Stomach (tissue), 9 donors: ENCODE results near the gene MAN2A1. TPM values are rescaled to one million over a fixed set of nuclear protein-coding genes. Genes with fewer than 3 reads are reported as not detected.

Source experiments
- DNase-seq, 2 donors: peaks; one replicate each; pipeline versions ENCODE4 v3.0.0 to v3.0.0-alpha.2; 2013 to 2019
- H3K27ac ChIP-seq, 5 donors: fragments of 200-600 bp in 4 of 5; sonication (generic) in 4 of 5; one replicate each; pipeline ENCODE4 v1.5.1; 2013 to 2019; ENCODE audit warnings: mild to moderate bottlenecking in 1 of 5, moderate library complexity in 1 of 5
- H3K27me3 ChIP-seq, 3 donors: fragments of 200-600 bp; sonication (generic); one replicate each; pipeline ENCODE4 v1.5.1; 2017 to 2019; ENCODE audit warnings: mixed run types in 1 of 3
- H3K36me3 ChIP-seq, 4 donors: fragments of 200-600 bp; sonication (generic); 1 replicate in 3 of 4; 2 replicates in 1 of 4; pipeline ENCODE4 v1.5.1; 2016 to 2019
- H3K4me1 ChIP-seq, 4 donors: fragments of 200-600 bp; sonication (generic); one replicate each; pipeline ENCODE4 v1.5.1; 2016 to 2019
- H3K4me3 ChIP-seq, 4 donors: fragments of 200-600 bp; sonication (generic) in 3 of 4; one replicate each; pipeline ENCODE4 v1.5.1; 2016 to 2019; ENCODE audit warnings: mild to moderate bottlenecking in 1 of 4
- H3K9me3 ChIP-seq, 4 donors: fragments of 200-600 bp; sonication (generic); one replicate each; pipeline ENCODE4 v1.5.1; 2016 to 2019
- EP300 ChIP-seq: sonication (generic); formaldehyde crosslinking; IDR thresholded peaks from one replicate; pipeline ENCODE4 v1.6.1; 2017; ENCODE audit warnings: antibody characterized with exemption
- POLR2A ChIP-seq, 4 donors: fragments of 450-650 bp; IDR thresholded peaks; one replicate each; pipeline ENCODE4 v1.6.1; 2016; ENCODE audit warnings: antibody characterized with exemption in 4 of 4, control low read depth in 2 of 4, mild to moderate bottlenecking in 1 of 4, moderate library complexity in 1 of 4
- POLR2AphosphoS5 ChIP-seq, 3 donors: sonication (generic); formaldehyde crosslinking; IDR thresholded peaks; one replicate each; pipeline ENCODE4 v1.6.1; 2016; ENCODE audit warnings: antibody characterized with exemption in 3 of 3
- WGBS, 5 donors: extraction: QIAGEN DNeasy Blood & Tissue Kit in 3 of 5; methylation state at CpG; one replicate each; pipeline versions ENCODE4 v1.1.5 to v1.1.7; 2013 to 2018; 5-methylcytosine and 5-hydroxymethylcytosine counted together
- intact Hi-C: fragments of 100-400 bp; cut with DNase I; formaldehyde crosslinking; loops from one replicate; pipeline ENCODE4 v1.15.1; 2023; ENCODE audit warnings: low total_unique reads
- polyA plus RNA-seq, 3 donors: library from polyadenylated mRNA; stranded (reverse); fragments of 200-250 nt; gene quantifications; one replicate each; pipeline ENCODE4 v1.2.3, GENCODE V29; 2013
- total RNA-seq, 5 donors: library from RNA; depleted of rRNA; stranded (reverse); fragments of >200 nt; gene quantifications; one replicate each; pipeline versions ENCODE4 v1.1.0 to v1.2.3, GENCODE V29; 2014 to 2016
- TF ChIP-seq, protein P1 (sequence below), 7 experiments: fragments of 450-650 bp in 4 of 7; fragments of 200-600 bp in 3 of 7; sonication (generic) in 3 of 7; IDR thresholded peaks; one replicate each; pipeline ENCODE4 v1.5.1; 2016 to 2019; ENCODE audit warnings: antibody characterized with exemption in 7 of 7, control low read depth in 2 of 7, mild to moderate bottlenecking in 1 of 7
- donor health status: healthy with polysubstance abuse.
- donor health status: Bipolar disorder and iron deficiency.
- donor health status: healthy.

The MAN2A1 gene
- total and polyA plus RNA-seq, 8 donors, result 6.1 to 136 (median 33.6) TPM

DNA sequence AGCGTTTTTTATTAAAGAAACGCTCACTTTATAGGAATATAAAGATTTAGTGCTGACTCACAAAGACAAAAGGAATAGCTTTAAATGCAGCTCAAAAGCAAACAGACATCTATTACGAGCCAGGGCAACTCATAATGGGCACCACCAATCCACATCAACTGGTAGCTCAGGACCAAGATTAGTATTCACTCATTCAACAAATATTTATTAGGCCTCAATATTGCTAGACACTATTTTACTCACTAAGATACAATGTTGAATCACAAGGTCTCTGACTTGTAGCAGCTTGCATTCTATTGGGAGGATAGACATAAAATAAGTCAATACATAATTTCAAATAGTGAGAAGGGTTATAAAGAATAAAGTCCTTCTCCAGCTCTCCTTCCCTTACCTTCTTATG lies 8.0 kb upstream of the MAN2A1 start:
- no peak overlapping the region for H3K27ac ChIP-seq
- H3K4me1 ChIP-seq, result no peaks in the 10 kb centered on the region
- no peaks in the 10 kb centered on the region for H3K9me3 ChIP-seq
- no peak for DNase-seq
- no peak overlapping the region for H3K4me3 ChIP-seq
- intact Hi-C loops, result no loop called here
- 89 to 96% (median 92%) methylated on average over 3 of the region's 3 CpGs for WGBS, 5 donors
- H3K36me3 ChIP-seq, result no peaks in the 10 kb centered on the region
- TF ChIP-seq EP300, result no peak
- TF ChIP-seq, protein P1, sequence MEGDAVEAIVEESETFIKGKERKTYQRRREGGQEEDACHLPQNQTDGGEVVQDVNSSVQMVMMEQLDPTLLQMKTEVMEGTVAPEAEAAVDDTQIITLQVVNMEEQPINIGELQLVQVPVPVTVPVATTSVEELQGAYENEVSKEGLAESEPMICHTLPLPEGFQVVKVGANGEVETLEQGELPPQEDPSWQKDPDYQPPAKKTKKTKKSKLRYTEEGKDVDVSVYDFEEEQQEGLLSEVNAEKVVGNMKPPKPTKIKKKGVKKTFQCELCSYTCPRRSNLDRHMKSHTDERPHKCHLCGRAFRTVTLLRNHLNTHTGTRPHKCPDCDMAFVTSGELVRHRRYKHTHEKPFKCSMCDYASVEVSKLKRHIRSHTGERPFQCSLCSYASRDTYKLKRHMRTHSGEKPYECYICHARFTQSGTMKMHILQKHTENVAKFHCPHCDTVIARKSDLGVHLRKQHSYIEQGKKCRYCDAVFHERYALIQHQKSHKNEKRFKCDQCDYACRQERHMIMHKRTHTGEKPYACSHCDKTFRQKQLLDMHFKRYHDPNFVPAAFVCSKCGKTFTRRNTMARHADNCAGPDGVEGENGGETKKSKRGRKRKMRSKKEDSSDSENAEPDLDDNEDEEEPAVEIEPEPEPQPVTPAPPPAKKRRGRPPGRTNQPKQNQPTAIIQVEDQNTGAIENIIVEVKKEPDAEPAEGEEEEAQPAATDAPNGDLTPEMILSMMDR (IDR thresholded peaks at IDR 0.05), result no peak
- no peak for TF ChIP-seq POLR2AphosphoS5 (IDR thresholded peaks at IDR 0.05)
- no peak for TF ChIP-seq POLR2A (IDR thresholded peaks at IDR 0.05)
- no peaks in the 10 kb centered on the region for H3K27me3 ChIP-seq

DNA sequence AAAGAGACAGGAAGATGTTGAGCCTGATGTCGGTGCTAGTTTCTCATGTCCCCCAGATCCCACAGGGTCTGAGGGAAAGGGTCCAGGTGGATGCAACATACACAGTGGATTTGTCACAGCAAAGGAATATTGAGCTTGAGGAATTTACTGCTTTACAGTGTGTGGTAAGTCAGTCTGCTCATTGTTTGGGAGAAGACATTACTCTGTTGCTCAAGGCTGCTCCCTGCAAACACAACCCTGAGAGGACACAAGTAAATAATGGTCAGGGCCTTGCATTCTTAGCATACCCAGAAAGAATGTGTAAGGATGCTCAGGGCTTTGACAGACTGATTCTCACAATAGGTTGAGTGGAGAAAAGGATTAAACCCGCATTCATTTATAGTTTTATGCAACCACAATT lies 7.3 kb upstream of the MAN2A1 start:
- intact Hi-C loops, result no loop called here
- Histone ChIP-seq H3K4me1 (no peaks in the 10 kb centered on the region), H3K9me3 (no peaks in the 10 kb centered on the region), H3K27me3 (no peaks in the 10 kb centered on the region), H3K4me3 (no peak overlapping the region), H3K36me3 (no peaks in the 10 kb centered on the region), H3K27ac (no peak overlapping the region)
- TF ChIP-seq EP300 (no peak), POLR2A (IDR thresholded peaks at IDR 0.05) (no peak), POLR2AphosphoS5 (IDR thresholded peaks at IDR 0.05) (no peak)
- TF ChIP-seq, protein P1 (IDR thresholded peaks at IDR 0.05), result no peak
- WGBS, 5 donors, result 52 to 85% (median 69%) methylated on average over 2 of the region's 2 CpGs
- no peak for DNase-seq

DNA sequence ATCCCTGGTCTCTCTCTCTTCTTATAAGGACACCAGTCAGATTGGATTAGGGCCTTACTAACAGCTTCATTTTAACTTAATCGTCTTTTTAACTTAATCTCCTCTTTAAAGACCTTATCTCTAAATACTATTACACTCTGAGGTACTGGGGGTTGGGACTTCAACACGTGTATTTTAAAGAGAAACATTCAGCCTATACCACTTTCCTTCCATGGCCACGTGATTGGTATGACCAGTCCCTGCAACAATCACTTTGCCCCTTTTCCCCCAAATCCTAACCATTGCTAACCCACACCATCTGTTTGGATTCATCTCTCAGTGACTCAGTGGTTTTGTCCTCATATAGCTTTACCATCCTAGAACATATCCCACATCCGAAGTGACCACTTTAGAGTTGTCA lies 3.8 kb upstream of the MAN2A1 start:
- peaks cover 0 to 7% (median 3%) of the 10 kb centered on the region in 4 donors for H3K9me3 ChIP-seq
- H3K27ac ChIP-seq, result no peak overlapping the region
- no peak overlapping the region for H3K4me3 ChIP-seq
- H3K36me3 ChIP-seq, result no peaks in the 10 kb centered on the region
- no peaks in the 10 kb centered on the region for H3K27me3 ChIP-seq
- TF ChIP-seq EP300 (no peak), POLR2A (IDR thresholded peaks at IDR 0.05) (no peak), POLR2AphosphoS5 (IDR thresholded peaks at IDR 0.05) (no peak)
- TF ChIP-seq, protein P1 (IDR thresholded peaks at IDR 0.05), result no peak
- WGBS, 5 donors, result 70 to 81% (median 78%) methylated on average over 4 of the region's 4 CpGs
- DNase-seq, result no peak
- intact Hi-C loops, result no loop called here
- H3K4me1 ChIP-seq, result peaks cover 0 to 4% (median 0%) of the 10 kb centered on the region in 4 donors

DNA sequence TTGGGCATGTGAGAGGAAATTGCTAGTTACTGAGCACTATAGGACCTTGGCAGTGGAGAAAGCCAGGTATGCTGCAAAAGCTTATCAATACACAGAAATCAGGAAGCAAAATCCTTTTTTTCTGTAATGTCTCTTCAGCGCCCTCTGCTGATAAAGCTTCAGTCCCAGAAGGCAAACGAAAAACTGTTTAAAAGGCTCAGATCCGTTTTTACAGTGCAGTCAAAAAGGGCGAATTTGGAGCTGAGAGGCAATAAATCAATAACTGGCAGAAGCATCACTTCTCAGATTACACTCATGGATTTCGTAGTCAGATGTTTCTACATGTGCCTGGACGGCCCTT lies 1.1 kb upstream of the MAN2A1 start:
- DNase-seq, result peak in 1 of 2 donors; percentile 72
- 9 to 18% (median 15%) methylated on average over 6 of the region's 6 CpGs for WGBS, 5 donors
- Histone ChIP-seq H3K4me1 (peaks cover 16 to 29% (median 24%) of the 10 kb centered on the region in 4 donors), H3K4me3 (peak overlapping the region; percentile 79 to 90 (median 80)), H3K27me3 (no peaks in the 10 kb centered on the region), H3K27ac (peak overlapping the region; percentile 96 to 99 (median 97)), H3K9me3 (peaks cover 0 to 7% (median 3%) of the 10 kb centered on the region in 4 donors), H3K36me3 (no peaks in the 10 kb centered on the region)
- TF ChIP-seq POLR2A (IDR thresholded peaks at IDR 0.05), result no peak
- no peak for TF ChIP-seq EP300
- no peak for TF ChIP-seq POLR2AphosphoS5 (IDR thresholded peaks at IDR 0.05)
- TF ChIP-seq, protein P1 (IDR thresholded peaks at IDR 0.05), result peak in 2 of 7 experiments; percentile 8 to 38
- intact Hi-C loops, result no loop called here
